ENCODE measurements around the gene DGKG.

- TF ChIP-seq CTCF (IDR thresholded peaks at IDR 0.05) (no peak), EZH2 (IDR thresholded peaks at IDR 0.05; ENCODE audit: borderline replicate concordance, insufficient read depth, low read depth, low read length, poor library complexity, severe bottlenecking) (no peak)
Observed at GRCh38 chr3:186220365-186220764, 141.7 kb downstream of the DGKG start.

All from B cell (primary cell).